ENCODE measurements around the gene ITPA. TPM values are rescaled to one million over a fixed set of nuclear protein-coding genes. Genes with fewer than 3 reads are reported as not detected.

ITPA gene
- total and polyA plus RNA-seq, 2 of the 8 experiments (the other 6 are each of a cell fraction or from before 2014, with no cell fraction given), result 88.2 to 94.0 TPM

DNA sequence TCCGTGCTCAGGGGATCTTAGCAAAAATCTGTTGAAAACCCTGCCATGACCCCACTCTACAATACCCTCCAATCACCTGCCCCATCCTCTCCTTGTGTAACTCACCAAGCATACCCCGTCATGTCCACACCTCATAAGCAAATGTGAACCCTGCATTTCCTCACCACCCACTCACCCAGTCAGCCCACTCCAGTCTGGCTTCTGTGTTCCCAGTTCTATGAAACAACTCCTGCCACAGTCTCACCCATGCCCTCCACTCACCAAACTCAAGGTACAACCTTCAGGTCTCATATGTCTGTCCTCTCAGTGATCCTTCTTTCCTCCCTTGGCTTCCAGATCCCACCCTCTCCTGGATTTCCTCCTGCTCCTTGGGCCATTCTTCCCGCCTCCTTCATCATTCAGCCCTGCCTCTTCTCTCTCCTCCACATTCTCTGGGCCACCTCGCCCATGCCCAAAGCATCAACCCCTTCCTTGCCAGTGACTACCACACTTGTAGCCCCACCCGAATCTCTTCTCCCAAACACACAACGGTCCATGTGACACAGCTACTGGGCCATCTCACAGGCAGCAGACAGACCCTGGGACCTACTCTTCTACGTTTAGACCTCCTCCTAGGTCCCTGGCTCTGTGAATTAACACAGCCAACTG lies 13.6 kb upstream of the ITPA start:
- Histone ChIP-seq H3K56ac (replicated peaks; ENCODE audit: insufficient read length, low read depth, low read length) (no peak overlapping the region), H2BK5ac (ENCODE audit: low read depth, low read length) (no peak overlapping the region), H2BK20ac (ENCODE audit: low read length) (no peak overlapping the region), H2BK15ac (ENCODE audit: low read length) (no peak overlapping the region), H3K4ac (replicated peaks; ENCODE audit: insufficient read length, low read depth, low read length) (no peak overlapping the region), H3K27me3 (replicated peaks in 1 of 4; ENCODE audit: control insufficient read depth in 3 of 4, extremely low read depth in 1 of 4, insufficient read depth in 3 of 4, low read length in 3 of 4) (no peaks in the 10 kb centered on the region), H2BK120ac (replicated peaks; ENCODE audit: low read depth, low read length) (no peak overlapping the region), H4K91ac (replicated peaks; ENCODE audit: insufficient read length, low read length) (no peak overlapping the region), H4K8ac (ENCODE audit: extremely low read depth, insufficient read depth, low read length) (no peak overlapping the region), H3K18ac (ENCODE audit: extremely low read depth, low read length) (no peak overlapping the region), H3K4me3 (ENCODE audit: extremely low read depth in 1 of 4, insufficient read depth in 2 of 4, low read depth in 3 of 4, low read length in 4 of 4) (no peak overlapping the region), H3K23ac (ENCODE audit: insufficient read length) (no peak overlapping the region), H3K14ac (ENCODE audit: insufficient read length) (no peak overlapping the region), H3K9me3 (ENCODE audit: insufficient read depth in 2 of 2, low read depth in 1 of 2, low read length in 1 of 2) (no peaks in the 10 kb centered on the region), H4K20me1 (replicated peaks in 1 of 2; ENCODE audit: control insufficient read depth in 1 of 2, insufficient read depth in 2 of 2, low read length in 2 of 2) (peaks cover 6 to 17% of the 10 kb centered on the region in 2 experiments), H3K79me1 (ENCODE audit: low read depth, low read length) (no peaks in the 10 kb centered on the region), H3K79me2 (ENCODE audit: control insufficient read depth in 1 of 2, insufficient read depth in 2 of 2, low read length in 2 of 2) (no peaks in the 10 kb centered on the region), H3K4me2 (ENCODE audit: insufficient read depth in 1 of 2, low read depth in 2 of 2, low read length in 2 of 2) (no peak overlapping the region), H2AK5ac (ENCODE audit: low read depth, low read length) (no peak overlapping the region), H3K4me1 (replicated peaks in 1 of 4; ENCODE audit: control insufficient read depth in 3 of 4, insufficient read depth in 4 of 4, low read length in 3 of 4) (no peaks in the 10 kb centered on the region), H3K9ac (replicated peaks in 1 of 4; ENCODE audit: extremely low read depth in 1 of 4, low read depth in 3 of 4, low read length in 3 of 4) (no peak overlapping the region), H3K27ac (ENCODE audit: low read depth, low read length) (no peak overlapping the region), H2BK12ac (ENCODE audit: low read depth, low read length) (no peak overlapping the region), H3K36me3 (ENCODE audit: control insufficient read depth in 2 of 4, insufficient read depth in 4 of 4, low read length in 3 of 4) (peaks cover 31 to 65% (median 50%) of the 10 kb centered on the region in 4 experiments), H2AFZ (ENCODE audit: low read length) (no peak overlapping the region), H4K5ac (ENCODE audit: insufficient read length, low read depth, low read length) (no peak overlapping the region), H3K23me2 (ENCODE audit: low read depth, low read length) (no peaks in the 10 kb centered on the region)
- no peak for FAIRE-seq
- 83% methylated on average over 7 of the region's 7 CpGs; no CpG with 5 or more reads in 1 of the 2 experiments for WGBS, 2 experiments (ENCODE audit: extremely low coverage in 1 of 2, insufficient coverage in 1 of 2, insufficient read length in 1 of 2, insufficient replicate concordance in 2 of 2, low coverage in 1 of 2, low lambda C conversion rate in 2 of 2, missing lambda C conversion rate in 1 of 2)
- CTCF ChIA-PET (ENCODE audit: partially characterized antibody), result no interaction called here
- DNase-seq (ENCODE audit: low read depth in 1 of 2, low spot score in 2 of 2), result no peak
- POLR2A ChIA-PET (ENCODE audit: partially characterized antibody), result no interaction called here
- TF ChIP-seq SRF (IDR thresholded peaks at IDR 0.05; ENCODE audit: low read depth, low read length), result no peak
- TF ChIP-seq, protein P1, sequence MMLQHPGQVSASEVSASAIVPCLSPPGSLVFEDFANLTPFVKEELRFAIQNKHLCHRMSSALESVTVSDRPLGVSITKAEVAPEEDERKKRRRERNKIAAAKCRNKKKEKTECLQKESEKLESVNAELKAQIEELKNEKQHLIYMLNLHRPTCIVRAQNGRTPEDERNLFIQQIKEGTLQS (IDR thresholded peaks at IDR 0.05; ENCODE audit: insufficient read depth, low read depth, low read length), result no peak
- TF ChIP-seq, protein P2, sequence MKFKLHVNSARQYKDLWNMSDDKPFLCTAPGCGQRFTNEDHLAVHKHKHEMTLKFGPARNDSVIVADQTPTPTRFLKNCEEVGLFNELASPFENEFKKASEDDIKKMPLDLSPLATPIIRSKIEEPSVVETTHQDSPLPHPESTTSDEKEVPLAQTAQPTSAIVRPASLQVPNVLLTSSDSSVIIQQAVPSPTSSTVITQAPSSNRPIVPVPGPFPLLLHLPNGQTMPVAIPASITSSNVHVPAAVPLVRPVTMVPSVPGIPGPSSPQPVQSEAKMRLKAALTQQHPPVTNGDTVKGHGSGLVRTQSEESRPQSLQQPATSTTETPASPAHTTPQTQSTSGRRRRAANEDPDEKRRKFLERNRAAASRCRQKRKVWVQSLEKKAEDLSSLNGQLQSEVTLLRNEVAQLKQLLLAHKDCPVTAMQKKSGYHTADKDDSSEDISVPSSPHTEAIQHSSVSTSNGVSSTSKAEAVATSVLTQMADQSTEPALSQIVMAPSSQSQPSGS (IDR thresholded peaks at IDR 0.05; ENCODE audit: low read length), result no peak
- TF ChIP-seq MAFK (IDR thresholded peaks at IDR 0.05; ENCODE audit: low read depth, low read length), result no peak
- no peak for TF ChIP-seq BCL11A (IDR thresholded peaks at IDR 0.05; ENCODE audit: low read depth in 2 of 2, low read length in 2 of 2)
- TF ChIP-seq GTF2F1 (IDR thresholded peaks at IDR 0.05; ENCODE audit: borderline replicate concordance, low read depth, low read length), result no peak
- TF ChIP-seq, protein P3, sequence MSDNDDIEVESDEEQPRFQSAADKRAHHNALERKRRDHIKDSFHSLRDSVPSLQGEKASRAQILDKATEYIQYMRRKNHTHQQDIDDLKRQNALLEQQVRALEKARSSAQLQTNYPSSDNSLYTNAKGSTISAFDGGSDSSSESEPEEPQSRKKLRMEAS (IDR thresholded peaks at IDR 0.05), result no peak
- no peak for TF ChIP-seq HDAC6 (IDR thresholded peaks at IDR 0.05; ENCODE audit: low read depth, low read length)
- TF ChIP-seq PHF8 (conservative IDR thresholded peaks at IDR 0.05; ENCODE audit: low read depth, low read length), result no peak
- TF ChIP-seq TEAD4 (IDR thresholded peaks at IDR 0.05; ENCODE audit: low read depth, low read length), result no peak
- TF ChIP-seq EZH2 (IDR thresholded peaks at IDR 0.05; ENCODE audit: low read depth, low read length, severe bottlenecking), result no peak
